Hepatocyte (in vitro differentiated cells): ENCODE data around the gene EXOC3L4. TPM values are rescaled to one million over a fixed set of nuclear protein-coding genes. Genes with fewer than 3 reads are reported as not detected.

Experiments used
- DNase-seq: peaks from one replicate; pipeline ENCODE4 v3.0.0-alpha.2; 2016; ENCODE audit warnings: low spot score
- H2AFZ ChIP-seq: fragments of 200-600 bp; sonication (generic); 2 replicates; pipeline ENCODE4 v1.6.0; 2016; ENCODE audit warnings: antibody characterized with exemption, mild to moderate bottlenecking
- H3K27ac ChIP-seq: fragments of 200-600 bp; sonication (generic); 2 replicates; pipeline ENCODE4 v1.5.1; 2016; ENCODE audit warnings: mild to moderate bottlenecking
- H3K27me3 ChIP-seq: fragments of 200-600 bp; sonication (generic); 2 replicates; pipeline ENCODE4 v1.6.1; 2016
- H3K36me3 ChIP-seq: fragments of 200-600 bp; sonication (generic); replicated peaks from 2 replicates; pipeline ENCODE4 v1.5.1; 2016; ENCODE audit warnings: low read depth; ENCODE audit not compliant: insufficient read depth
- H3K4me1 ChIP-seq: fragments of 200-600 bp; sonication (generic); 2 replicates; pipeline ENCODE4 v1.5.1; 2016; ENCODE audit warnings: mild to moderate bottlenecking, moderate library complexity; ENCODE audit not compliant: insufficient read depth
- H3K4me2 ChIP-seq: fragments of 200-600 bp; sonication (generic); 2 replicates; pipeline ENCODE4 v1.6.0; 2016
- H3K4me3 ChIP-seq: fragments of 200-600 bp; sonication (generic); 2 replicates; pipeline ENCODE4 v1.5.1; 2016; ENCODE audit warnings: mild to moderate bottlenecking
- H3K79me2 ChIP-seq: fragments of 200-600 bp; sonication (generic); 2 replicates; pipeline ENCODE4 v1.6.0; 2017; ENCODE audit warnings: mild to moderate bottlenecking
- H3K9me2 ChIP-seq: fragments of 200-600 bp; sonication (generic); replicated peaks from 2 replicates; pipeline ENCODE4 v1.6.0; 2017; ENCODE audit warnings: mild to moderate bottlenecking; ENCODE audit not compliant: insufficient read depth
- H3K9me3 ChIP-seq: fragments of 200-600 bp; sonication (generic); 2 replicates; pipeline ENCODE4 v1.5.1; 2016; ENCODE audit warnings: low read depth, mild to moderate bottlenecking
- H4K20me1 ChIP-seq: fragments of 200-600 bp; sonication (generic); 2 replicates; pipeline ENCODE4 v1.6.0; 2016; ENCODE audit warnings: mild to moderate bottlenecking; ENCODE audit not compliant: insufficient read depth, poor library complexity, severe bottlenecking
- EZH2 ChIP-seq: fragments of 200-600 bp; sonication (generic); IDR thresholded peaks from 2 replicates; pipeline ENCODE4 v1.6.1; 2016; ENCODE audit warnings: antibody characterized with exemption, mild to moderate bottlenecking, borderline replicate concordance
- EZH2phosphoT487 ChIP-seq: fragments of 200-600 bp; sonication (generic); IDR thresholded peaks from one replicate; pipeline ENCODE4 v1.6.1; 2018; ENCODE audit warnings: antibody characterized with exemption, mild to moderate bottlenecking, low read depth, moderate library complexity; ENCODE audit not compliant: unreplicated experiment, severe bottlenecking
- WGBS: methylation state at CpG from one replicate; pipeline ENCODE4 v1.1.6; 2016; ENCODE audit warnings: low lambda C conversion rate; ENCODE audit errors: missing lambda C conversion rate; 5-methylcytosine and 5-hydroxymethylcytosine counted together
- polyA plus RNA-seq: library from polyadenylated mRNA; unstranded; fragments of >200 nt; fragmentation: Nextera tagmentation; extraction: Ambion mirVana; gene quantifications from 2 replicates; pipeline ENCODE4 v1.2.1, GENCODE V29; 2016
- total RNA-seq: library from RNA; depleted of rRNA; stranded (reverse); fragments of >200 nt; gene quantifications from 2 replicates; pipeline ENCODE4 v1.2.3, GENCODE V29; 2014
- TF ChIP-seq, protein P1 (sequence below): fragments of 200-600 bp; sonication (generic); IDR thresholded peaks from 2 replicates; pipeline ENCODE4 v1.5.1; 2016; ENCODE audit warnings: antibody characterized with exemption, mild to moderate bottlenecking; ENCODE audit not compliant: poor library complexity

The EXOC3L4 gene
- total and polyA plus RNA-seq, 2 experiments from 2014 or later, result 35.3 to 40.3 TPM

DNA sequence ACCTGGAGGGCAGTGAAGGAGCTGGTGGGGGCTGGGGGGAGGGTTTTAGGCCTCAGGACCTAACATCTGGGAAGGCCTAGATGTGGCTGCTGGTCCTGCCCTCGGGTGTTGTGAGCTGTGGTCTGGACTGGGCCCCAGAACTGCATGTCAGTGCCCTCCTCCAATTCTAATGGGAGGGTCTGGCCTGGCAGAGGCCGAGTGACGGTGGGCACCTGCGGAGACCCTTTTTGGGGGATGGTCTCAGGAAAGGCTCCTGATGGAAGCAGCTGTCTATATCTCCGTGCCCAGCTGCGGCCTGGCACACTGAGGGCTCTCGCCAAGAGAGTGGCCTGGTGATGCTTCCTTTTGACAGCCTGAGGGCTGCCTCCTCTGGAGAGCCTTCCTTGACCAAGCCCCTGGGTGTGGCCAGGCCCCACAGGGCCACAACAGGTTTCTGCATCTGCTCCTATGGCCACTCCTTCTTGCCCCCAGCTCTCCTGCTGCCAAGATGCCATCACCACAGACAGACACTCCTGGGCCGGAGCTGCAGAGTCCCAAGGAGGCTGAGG, 5.3 kb downstream of the EXOC3L4 start:
- Histone ChIP-seq H3K4me3 (no peak overlapping the region), H3K27ac (peak overlapping the region; percentile 84), H3K4me2 (peak overlapping the region; percentile 70), H3K79me2 (no peaks in the 10 kb centered on the region), H2AFZ (no peak overlapping the region), H4K20me1 (no peaks in the 10 kb centered on the region), H3K27me3 (no peaks in the 10 kb centered on the region), H3K9me3 (no peaks in the 10 kb centered on the region), H3K9me2 (no peaks in the 10 kb centered on the region), H3K4me1 (peaks cover 41% of the 10 kb centered on the region), H3K36me3 (no peaks in the 10 kb centered on the region)
- no peak for TF ChIP-seq EZH2
- TF ChIP-seq EZH2phosphoT487, result no peak
- TF ChIP-seq, protein P1, sequence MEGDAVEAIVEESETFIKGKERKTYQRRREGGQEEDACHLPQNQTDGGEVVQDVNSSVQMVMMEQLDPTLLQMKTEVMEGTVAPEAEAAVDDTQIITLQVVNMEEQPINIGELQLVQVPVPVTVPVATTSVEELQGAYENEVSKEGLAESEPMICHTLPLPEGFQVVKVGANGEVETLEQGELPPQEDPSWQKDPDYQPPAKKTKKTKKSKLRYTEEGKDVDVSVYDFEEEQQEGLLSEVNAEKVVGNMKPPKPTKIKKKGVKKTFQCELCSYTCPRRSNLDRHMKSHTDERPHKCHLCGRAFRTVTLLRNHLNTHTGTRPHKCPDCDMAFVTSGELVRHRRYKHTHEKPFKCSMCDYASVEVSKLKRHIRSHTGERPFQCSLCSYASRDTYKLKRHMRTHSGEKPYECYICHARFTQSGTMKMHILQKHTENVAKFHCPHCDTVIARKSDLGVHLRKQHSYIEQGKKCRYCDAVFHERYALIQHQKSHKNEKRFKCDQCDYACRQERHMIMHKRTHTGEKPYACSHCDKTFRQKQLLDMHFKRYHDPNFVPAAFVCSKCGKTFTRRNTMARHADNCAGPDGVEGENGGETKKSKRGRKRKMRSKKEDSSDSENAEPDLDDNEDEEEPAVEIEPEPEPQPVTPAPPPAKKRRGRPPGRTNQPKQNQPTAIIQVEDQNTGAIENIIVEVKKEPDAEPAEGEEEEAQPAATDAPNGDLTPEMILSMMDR, result no peak
- DNase-seq, result no peak
- 91% methylated on average over 7 of the region's 8 CpGs for WGBS

DNA sequence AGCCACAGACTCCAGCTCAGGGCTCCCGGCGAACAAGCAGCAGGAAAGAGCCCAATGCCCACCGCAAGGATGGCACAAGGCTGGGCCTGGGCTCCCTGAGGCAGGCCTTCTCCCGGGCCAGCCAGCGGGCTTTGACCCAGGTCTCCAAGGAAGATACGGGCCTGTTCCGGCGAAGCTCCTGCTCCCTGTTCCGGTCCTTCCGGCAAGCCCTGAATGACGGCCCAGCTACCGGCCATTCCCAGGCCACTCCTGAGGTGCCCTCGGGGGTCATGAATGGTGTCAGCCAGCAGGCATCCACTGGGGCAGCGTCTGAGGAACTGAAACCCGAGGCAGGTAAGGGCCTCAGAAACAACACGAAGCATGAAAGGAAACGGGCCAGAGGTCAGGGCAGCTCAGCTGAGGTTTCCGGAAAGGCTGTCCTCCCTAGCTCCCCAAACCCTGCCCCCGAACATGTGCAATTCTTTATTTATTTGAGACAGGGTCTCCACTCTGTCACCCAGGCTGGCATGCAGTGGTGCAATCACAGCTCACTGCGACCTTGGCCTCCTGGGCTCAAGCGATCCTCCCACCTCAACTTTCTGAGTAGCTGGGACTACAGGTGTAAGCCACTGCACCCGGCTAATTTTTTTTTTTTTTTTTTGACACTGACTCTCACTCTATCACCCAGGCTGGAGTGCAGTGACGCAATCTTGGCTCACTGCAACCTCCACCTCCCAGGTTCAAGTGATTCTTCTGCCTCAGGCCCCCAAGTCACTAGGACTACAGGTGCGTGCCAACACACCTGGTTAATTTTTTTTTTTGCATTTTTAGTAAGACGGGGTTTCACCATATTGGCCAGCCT, 6.0 kb downstream of the EXOC3L4 start:
- 66% methylated on average over 25 of the region's 25 CpGs for WGBS
- H3K36me3 ChIP-seq, result no peaks in the 10 kb centered on the region
- no peak overlapping the region for H3K4me3 ChIP-seq
- H3K9me3 ChIP-seq, result no peaks in the 10 kb centered on the region
- peak overlapping the region; percentile 84 for H3K27ac ChIP-seq
- H3K4me2 ChIP-seq, result peak overlapping the region; percentile 70
- no peaks in the 10 kb centered on the region for H3K27me3 ChIP-seq
- H4K20me1 ChIP-seq, result no peaks in the 10 kb centered on the region
- H3K4me1 ChIP-seq, result peaks cover 38% of the 10 kb centered on the region
- no peaks in the 10 kb centered on the region for H3K79me2 ChIP-seq
- DNase-seq, result no peak
- H2AFZ ChIP-seq, result no peak overlapping the region
- H3K9me2 ChIP-seq, result no peaks in the 10 kb centered on the region
- TF ChIP-seq EZH2, result no peak
- TF ChIP-seq, protein P1, result no peak
- no peak for TF ChIP-seq EZH2phosphoT487

DNA sequence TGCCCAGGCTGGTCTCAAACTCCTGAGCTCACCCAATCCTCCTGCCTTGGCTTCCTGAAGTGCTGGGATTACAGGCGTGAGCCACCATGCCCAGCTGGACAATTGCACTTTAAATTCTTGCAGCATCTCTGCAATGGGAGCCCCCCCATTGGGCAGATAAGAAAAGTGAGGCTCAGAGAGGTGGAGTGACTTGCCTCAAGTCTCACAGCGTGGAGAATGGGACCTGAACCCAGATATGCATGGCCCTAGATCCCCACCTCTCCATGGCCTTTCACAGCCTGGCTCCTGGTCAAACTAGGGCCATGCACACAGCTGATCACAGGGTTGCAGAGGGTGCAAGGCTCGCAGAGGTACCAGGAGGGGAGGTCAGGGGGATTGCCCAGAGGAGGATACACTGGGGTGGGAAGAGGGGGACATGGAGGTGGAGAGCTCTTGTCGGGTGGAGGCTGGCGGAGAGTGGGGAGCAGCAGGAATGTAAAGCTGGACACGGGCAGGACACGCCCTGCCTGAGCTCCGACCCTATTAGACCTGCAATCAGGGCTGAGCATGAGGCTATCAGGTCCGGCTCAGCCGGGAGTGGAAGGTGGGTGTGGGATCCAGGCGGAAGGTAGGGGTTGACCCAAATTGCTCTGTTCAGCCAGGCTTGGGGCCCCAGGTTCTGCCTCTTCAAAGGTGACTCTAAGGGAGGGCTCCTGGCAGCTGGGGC, 6.9 kb downstream of the EXOC3L4 start:
- H3K79me2 ChIP-seq, result no peaks in the 10 kb centered on the region
- H3K27ac ChIP-seq, result peak overlapping the region; percentile 40
- 74% methylated on average over 10 of the region's 11 CpGs for WGBS
- peaks cover 38% of the 10 kb centered on the region for H3K4me1 ChIP-seq
- H3K9me2 ChIP-seq, result no peaks in the 10 kb centered on the region
- H3K4me2 ChIP-seq, result peak overlapping the region; percentile 62
- no peaks in the 10 kb centered on the region for H3K36me3 ChIP-seq
- H2AFZ ChIP-seq, result no peak overlapping the region
- H3K27me3 ChIP-seq, result no peaks in the 10 kb centered on the region
- no peaks in the 10 kb centered on the region for H4K20me1 ChIP-seq
- H3K9me3 ChIP-seq, result no peaks in the 10 kb centered on the region
- no peak overlapping the region for H3K4me3 ChIP-seq
- DNase-seq, result no peak
- TF ChIP-seq EZH2, result no peak
- TF ChIP-seq, protein P1, result no peak
- no peak for TF ChIP-seq EZH2phosphoT487
